Inflammatory macrophage treated with lipopolysaccharide for 4 hours (primary cell): ENCODE results near the gene HOXA13.
A peak's percentile ranks its signal among the peaks of the same experiment; 100 is the strongest.

Experiments used
- DNase-seq: peaks from one replicate; pipeline ENCODE4 v3.0.0-alpha.2; 2020

Gene HOXA13

DNA sequence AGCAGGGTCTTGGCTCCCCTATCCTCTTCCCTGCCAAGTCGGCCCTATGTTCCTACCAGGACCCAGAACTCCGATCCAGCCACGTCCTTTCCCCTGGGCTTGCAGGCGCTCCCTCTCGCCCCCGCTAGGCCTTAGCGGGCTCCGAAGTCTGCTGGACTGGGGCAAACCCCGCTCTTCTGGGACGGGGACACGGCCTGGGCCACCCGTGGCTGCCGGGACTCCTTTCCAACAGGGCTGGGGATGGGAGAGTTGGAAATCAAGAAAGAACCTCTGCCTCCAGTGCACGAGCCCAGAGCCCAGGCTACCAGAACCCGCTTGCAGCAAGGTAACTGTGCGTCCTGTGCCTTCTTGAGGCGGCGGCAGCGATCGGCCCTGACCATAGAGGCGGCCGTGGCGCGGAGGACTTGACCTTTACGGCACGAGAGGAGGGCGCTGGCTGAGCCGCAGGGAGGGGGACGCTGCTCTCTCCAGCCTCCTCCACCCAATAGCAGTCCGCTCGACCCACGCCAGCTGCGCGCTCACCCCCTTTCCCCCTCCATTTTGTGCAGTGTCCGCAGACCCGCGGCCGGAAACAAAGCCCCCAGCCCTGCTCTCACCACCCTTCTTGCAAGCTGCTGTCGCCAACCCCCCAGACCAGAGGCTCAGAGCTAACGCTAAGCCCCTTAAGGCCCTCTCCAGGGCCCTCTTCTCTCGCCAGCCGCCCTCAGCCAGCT lies 7.9 kb downstream of the HOXA13 start:
- no peak for DNase-seq

DNA sequence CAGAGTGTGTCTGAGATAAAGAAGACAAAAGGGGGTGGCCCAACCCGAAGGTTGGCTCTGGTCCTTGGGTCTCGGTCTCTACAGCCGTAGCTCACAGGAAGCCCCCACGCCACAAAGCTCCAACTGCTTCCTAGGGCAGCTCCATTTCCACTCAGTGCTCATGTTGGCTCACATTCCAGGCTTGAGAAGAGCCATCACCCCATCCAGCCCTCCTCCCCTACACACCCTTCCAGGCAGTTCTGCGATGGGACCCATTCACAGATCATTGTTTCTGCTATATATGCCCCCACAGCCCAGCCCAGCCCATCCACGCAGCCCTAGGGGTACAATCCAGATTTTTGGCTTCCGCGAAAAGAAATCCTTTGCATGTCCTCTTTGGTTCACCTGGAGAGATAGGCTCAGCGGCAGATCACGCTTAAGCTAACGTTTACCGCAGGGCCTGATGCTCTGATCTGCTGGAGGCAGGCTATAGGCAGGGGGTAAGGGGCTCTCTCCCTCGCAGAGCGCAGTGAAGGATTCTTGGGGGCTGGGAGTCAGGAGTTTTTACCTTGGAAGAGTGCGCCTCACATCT lies 8.6 kb downstream of the HOXA13 start:
- no peak for DNase-seq

DNA sequence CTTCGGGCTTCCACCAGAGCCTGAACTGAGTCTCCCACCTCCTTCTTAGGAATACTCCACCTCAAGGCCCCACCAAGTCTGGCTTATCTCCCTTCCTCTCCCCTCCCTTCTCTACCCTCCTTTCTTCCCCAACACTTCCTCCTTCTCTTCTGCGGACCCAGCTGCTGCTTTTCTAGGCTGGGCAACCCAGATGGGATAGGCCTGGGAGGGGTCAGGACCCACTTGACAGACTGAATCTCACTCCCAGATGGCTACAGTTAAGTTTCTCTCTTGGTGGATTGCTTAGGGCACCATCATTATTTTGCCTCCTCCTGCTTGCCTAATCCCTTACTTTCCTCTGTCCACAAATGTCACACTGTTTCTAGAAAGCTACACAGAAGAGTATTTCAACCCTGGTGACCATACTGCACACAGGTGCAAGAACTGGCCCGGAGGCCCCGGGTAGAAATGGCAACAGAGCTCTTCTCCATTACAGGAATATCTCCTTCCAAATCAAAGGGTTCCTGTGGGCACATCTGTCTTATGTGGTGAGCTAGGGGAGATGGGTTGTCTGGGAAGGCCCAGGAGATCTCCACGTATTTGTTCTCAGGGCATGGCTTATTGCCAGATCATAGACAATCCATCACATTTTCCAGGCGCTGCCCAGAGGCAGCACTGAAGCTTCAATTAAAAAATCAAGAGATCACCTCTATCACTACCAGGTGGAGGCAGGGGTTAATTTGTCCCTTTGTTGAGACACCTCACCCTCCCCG lies 9.7 kb downstream of the HOXA13 start:
- no peak for DNase-seq

DNA sequence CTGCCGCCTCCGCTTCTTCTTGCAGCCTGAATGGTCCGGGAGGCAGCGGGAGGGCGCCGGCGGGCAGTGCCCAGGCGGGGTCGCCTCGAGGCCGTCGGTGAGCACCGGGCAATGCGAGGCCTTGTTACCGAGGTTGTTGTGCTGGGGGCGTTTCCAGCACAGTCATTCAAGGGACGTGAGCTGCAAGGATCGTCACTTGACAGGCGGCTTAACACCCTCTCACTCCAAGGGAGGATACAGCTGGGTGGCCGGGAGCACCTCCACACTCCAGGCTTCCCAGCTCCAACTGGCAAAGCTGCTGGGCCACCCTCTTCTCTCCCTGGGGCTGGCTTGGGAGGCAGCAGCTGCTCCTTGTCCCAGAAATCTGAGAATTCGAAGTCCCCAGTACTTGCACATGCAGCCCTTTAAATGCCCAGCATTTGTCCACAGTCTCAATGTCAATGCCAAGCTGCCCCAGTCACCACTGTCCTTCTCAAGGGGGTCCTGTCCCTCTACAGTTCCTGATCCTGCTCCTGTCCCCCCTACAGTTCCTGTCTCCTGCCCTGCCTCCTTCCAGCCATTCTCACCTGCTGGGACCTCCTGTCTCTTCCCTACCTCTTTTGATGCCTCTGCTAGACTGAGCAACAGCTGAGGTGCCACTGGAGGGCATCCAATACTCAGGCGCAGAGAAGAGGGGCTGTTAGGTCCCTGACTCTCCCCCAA lies 10.4 kb downstream of the HOXA13 start:
- no peak for DNase-seq

DNA sequence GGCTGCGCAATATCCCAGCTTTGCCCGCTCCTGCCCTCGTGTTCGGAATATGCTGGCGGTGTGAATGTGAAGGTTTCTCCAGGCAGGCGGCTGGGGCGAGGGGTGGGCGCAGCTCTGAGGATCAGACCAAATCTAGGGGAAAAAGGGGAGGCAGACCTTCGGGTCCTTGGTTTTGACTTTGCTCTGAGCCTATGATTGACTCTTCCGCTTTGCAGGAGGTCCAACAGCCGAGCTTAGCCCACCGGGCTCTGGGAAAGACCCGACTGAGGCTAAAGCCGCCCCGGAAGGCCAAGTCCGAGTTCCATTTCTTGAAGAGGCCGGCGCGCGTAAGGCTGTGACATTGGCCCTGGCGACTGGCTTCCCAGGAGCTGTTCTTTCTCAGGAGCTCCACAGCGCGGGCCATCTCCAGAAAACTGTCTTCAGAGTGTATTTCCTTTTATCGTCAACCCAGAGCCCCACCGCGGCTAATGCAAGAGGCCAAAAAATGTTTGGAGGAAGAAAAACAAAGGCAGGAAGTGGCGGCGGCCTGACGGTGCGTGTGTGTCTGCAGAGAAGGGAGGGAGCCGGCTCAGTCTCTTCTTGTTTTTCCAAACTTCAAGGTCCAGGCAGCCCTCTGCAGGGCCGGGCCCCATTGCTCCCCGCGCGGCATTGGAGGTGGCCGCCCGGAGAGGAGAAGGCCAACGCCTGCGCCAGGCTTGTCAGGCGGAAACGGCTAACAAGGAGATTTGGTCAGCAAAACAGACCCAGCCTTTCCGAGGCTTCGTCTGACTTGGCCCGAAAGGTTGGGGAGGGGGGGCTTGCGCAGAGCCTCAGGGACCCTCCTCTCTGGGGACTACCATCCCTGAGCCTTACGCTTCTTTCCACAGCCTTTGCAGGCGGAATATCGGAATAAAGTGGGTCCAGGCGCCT lies 11.3 kb downstream of the HOXA13 start:
- no peak for DNase-seq

DNA sequence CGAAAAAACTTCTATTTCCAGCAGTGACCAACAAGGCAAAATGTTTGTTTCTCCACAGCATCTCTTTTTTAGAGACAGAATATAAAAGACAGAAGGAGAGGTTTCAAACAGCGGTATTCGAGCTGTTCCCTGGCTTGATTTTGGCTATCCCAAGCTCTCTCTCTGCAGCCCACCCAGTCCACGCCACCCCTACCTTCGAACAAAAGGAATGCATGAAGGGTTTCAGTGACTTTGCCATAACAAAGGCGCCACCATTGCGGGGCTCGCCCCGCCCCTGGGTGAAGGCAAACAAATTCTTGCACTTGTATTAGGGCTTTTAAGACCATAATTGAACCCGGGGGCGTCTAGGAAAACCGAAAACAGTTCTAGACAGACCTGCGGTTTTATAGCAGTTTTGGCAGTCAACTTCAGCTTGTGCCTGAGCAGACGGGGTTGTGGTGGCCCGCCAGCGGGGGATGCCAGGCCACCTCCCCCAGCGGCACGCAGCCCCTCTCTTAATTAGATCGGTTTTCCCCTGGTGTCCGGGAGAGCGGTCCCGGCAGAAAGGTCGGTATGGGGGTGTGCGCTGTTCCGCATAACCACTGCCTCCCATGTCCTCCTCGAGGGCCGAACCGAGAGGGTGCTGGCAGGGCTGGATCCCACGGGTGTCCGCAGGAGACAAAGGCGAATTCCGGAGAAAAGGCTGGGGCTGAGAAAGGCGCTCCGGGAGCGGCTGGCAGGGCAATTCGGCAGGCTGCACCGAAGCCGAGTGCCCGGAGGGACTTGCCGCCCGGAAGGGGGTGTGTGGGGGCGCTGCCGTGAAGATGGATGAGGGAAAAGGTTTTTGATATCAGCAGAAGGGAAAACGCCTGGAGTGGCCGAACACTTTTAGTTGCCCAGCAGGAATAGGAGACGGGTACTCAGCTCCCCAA lies 12.2 kb downstream of the HOXA13 start:
- DNase-seq = no peak

DNA sequence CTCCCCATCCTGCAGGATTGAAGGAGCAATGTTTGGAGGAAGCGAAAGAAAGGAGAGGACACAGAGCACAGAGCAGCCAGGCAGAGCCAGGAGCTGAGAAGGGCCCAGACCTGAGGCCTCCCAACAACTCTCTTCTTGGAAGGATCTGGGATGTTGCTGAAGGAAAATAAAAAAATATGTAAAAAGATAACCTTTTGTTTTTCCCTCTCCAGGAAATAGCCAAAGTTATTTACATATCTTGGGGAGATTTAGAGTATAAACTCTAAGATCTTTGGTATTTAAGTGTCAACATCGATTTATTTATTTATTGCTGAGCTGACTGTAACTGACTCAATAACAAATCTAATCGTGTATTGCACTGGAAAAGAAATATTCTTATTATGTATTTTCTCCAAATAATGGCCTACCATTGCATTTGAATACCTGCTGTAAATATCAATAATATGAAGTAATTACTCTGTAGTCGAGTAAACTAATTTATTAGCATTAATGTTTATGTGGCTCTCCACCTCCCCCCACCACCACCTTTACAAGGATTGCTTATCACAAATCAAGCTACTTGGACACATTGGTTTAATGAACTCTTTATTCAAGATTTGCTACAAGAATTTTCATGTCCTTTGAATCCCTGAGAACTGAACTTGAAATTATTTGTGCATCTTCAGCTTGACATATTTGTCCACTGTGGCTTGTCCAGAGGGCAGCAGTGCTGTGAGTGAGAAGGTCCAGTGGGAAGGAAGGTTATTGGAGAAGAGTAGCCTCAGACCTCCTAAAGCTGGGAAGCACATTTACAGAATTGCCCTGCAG lies 13.0 kb downstream of the HOXA13 start:
- DNase-seq = no peak

DNA sequence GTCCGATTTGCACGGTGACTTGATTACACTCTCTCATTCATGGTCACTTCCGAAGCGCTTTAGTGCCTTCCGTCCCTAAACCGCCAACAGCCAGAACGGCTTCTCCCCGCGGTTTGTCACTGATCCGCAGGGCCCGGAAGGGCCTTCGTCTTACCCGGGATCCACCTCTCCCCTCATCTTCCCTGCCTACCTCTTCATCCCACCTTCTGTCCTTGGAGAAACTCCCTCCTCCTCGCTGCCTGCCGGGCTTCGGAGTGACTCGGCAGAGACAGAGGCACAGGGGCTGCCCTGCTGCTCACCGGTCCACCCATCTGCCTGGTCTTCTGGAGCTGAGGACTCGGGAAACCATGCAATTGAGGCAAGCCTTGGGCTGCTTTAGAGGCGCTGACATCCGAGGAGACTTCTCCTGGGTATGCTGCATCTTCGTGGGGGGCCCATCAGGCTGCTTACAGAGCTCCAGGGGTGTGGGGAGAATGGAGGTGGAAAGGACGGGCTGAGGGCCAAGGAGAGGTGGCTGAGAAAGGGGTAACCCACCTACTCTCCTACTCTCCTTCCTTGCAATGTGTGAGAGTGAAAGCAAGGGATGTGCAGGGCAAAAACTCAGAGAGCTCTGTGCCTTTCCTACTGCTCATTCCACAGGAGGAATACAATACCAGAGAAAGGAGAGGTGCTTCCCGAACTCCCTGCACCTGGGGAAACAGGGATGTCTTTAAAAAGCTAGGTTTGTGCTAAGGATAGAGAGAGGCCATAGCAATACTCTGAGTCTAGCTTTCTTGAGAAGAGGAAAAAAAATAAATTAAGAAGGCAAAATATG lies 13.8 kb downstream of the HOXA13 start:
- no peak for DNase-seq

DNA sequence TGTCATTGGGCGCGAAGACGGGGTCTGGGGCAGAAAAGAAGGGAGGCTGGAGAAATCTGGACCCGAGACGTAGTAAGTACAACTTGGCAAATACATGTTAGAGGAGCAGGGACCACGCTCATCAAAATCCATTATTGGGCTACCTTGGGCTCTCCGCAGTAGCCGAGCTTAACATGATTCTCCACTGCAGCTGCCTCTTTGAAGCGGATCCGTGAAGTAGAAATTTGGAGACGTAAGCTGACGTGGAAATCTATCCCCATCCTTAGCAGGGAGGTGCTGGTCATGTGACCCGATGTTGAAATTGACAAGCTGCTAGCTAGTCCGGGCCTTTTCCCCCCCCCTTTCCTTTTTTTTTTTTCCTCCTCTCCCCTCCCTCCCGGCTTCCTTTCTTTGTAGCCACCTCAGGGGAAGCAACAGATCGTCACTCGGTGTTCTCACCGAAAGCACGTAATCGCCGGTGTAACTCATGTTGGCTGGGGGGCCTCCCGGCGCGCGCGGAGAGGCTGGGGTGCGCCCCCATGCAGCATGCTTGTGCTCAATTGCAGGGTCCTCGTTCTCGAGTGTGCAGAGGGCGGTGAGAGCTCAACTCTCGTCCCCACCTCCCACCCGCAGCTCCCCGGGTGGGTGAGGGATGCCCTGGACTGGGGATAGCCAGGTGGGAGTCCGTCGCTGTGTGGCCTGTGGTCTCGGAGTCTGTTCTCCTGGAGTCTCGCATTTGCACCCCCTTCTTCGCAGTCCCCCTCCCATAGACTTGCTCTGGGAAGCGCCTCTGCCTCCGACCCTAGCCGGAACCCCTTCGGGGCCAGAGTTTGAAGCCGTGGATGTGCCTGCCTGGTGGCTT lies 14.7 kb downstream of the HOXA13 start, which contains the start of gene HOXA11:
Gene HOXA11 (minus strand): TSS at position 220 of the 841 bp plus-strand sequence. CDS start 88 bp downstream, at position 132.
- peak; percentile 46 for DNase-seq

DNA sequence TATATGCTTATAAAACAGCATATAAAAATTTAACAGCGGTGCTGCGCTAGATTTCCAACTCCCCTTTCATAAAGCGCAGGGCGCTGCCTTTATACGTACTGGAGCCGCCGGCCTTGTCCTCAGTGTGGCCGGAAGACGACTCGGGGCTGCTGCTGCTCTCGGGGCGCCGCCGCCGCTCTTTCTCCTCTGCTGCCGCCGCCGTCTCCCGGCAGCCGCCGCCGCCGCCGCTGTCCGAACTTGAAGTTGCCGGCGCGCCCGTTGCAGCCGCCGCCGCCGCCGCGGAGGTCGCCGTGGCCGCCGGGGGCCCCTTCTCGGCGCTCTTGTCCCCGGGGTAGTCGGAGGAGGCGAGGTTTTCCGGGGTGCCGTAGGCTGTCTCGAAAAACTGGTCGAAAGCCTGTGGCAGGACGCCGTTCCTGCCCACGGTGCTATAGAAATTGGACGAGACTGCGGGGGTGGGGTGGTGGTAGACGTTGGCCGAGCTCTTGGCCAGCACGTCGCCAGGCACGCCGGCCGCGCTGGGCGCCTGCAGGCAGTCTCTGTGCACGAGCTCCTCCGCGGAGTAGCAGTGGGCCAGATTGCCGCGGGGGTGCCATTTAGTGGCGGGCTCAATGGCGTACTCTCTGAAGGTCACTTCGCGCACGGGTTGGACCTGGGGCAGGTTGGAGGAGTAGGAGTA lies 15.4 kb downstream of the HOXA13 start:
- DNase-seq = no peak

DNA sequence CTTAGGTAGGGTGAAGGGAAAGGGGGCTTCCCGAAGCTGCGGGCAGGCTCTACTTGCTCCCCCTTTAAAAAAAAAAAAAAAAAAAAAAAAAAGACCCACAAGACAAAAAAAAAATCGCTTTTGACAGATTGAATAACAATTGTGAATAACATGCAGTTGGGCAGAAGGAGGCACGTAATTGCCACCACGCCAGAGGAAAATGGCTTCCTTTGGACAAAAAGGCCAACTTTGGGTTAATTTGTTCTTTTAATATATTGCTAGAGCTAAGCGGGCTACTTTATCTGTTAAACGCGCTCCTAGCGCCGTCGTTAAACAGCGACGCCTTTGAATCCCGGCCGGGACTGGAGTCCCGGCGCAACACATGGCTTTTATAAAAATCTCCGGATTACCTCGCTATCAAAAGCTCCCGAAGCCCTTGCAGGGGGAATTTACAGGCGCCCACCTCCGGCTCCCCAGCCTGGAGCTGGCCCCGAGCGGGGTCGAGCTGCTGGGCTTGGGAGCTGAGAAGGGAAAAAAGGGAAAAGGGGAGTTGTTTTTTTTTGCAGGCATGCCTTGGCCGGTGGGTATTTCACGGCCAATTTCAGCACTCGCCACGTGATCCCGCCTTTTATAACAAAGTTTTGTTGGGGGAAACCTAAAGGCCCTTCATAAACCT lies 16.1 kb downstream of the HOXA13 start:
- DNase-seq = no peak

DNA sequence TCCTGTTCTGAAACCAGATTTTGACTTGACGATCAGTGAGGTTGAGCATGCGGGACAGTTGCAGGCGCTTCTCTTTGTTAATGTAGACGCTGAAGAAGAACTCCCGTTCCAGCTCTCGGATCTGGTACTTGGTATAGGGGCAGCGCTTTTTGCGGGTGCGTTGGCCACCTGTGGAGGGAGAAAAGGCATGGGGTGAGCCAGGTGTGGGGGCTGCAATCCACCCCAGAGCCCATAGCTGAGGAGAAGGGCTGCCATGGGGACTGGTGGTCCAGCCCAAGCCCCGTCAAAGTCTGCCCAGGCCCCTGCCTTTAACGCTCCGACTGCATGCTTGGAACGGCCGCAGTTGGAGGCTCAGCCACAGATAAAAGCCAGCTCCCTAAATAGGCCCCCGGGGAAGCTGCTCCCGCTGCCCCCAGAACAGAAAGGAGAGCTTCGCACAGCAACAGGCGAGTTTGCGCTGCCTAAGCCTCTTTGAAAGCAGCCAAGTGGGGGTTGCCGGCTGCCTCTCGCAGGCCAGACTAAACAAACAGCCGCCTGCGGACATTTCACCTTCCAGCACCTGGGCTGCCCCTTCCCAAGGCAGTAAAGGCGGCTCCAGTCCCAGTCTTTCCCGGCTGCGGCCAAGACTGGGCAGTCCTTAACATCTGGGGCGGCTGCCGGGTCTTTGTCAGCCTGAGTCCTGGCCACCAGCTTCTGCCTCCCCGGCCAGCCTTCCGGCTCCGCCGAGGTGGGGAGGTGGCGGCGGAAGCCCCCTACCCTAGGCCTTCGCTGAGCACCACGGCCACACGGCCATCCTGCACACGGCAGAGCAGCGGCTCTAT lies 16.8 kb downstream of the HOXA13 start:
- no peak for DNase-seq

DNA sequence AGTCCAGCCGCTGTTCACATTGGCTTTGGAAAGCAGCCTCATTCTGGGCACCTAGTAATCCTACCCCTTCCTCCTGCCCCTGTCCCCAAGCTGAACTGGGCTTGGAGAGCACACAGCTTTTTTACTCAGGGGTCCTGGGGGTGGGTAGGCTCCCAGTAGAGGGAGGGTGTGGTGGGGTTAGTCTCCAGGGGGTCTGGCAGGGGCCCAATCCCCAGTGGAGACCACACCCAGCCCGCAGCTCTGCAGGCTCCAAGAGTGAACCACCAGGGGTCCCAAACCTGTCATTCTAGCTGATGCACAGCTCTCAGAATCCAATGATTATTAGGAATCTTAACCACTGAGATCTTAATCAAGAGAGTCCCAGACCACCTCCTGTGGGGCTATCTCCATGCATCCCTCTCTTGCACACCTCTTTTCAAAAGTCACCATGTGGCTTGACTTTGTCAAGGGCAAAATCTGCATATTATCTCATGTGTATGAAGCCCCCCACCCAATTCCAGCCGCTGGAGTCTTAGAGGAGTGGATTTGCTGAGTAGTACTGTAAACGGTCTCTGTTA lies 17.5 kb downstream of the HOXA13 start:
- no peak for DNase-seq

DNA sequence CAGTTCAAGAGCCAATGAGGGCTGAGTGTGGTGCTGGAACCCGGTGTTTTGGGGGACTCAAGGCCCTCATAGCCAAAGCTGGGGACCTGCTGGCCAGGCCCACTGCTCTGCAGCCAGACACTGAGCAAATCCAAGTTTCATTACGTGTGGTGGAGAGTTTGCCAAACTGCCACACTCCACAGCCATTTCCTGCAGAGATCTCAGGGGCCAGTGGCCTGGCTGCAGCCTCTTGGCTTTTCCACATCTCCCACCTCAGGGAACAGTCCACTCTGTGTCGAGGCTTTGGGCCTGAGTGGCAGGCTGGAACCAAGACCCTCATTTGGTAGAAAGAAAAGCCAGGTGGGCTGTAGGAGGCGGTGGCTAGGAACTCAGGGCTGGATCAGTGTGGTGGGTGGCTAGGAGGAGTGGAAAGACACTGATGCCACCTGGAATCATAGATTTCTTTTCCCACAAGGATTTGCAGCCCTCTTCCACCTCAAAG lies 18.1 kb downstream of the HOXA13 start:
- no peak for DNase-seq
